HG02938 (cell line): Measurements from ENCODE around the gene NOTCH1.

Source experiments
- ATAC-seq: cut with Tn5 transposase; IDR thresholded peaks from one replicate; pipeline ENCODE4 v1.9.1; 2021; ENCODE audit warnings: mild to moderate bottlenecking, moderate library complexity; ENCODE audit not compliant: unreplicated experiment

The NOTCH1 gene

GRCh38 chr9:136546697-136547501 lies 1.1 kb upstream of the NOTCH1 start:
- ATAC-seq, result no peak

- no peak for ATAC-seq
These were observed 220 bp downstream of the NOTCH1 start for GRCh38 chr9:136545692-136545964.

DNA sequence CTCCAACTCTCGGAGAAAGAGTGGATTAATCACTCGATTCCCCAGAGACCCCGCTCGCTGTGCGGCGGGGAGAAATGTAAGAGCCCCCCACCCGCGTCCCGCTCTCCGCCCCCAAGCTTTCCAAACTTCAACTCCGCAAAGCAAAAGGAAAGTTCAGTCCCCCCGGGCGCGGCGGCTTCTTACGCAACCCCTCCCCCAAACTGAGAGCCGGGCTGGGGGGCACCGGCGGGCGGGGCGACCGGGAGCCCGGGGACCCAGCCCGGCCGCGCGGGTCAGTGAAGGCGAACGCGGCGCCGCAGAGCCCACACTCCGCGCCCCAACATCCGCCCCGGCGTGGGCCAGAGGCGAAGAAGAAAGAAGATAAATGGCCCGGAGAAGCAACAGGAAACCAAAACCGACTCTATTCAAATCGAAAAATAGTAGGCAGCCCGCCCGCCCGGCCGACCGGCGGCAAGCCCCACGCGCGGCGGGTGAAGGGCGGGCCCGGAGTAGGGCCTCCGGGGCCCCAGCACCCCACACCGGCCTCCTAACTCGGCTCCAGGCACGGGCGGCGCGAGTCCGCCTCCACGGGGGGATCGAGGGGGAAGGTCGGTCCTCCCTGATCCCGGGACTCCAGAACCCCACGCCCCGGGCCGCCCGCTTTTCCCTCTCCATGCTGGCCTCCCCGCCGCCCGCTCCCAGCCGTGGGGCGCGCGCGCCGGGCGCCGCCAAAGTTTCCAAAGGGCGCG lies 720 bp downstream of the NOTCH1 start:
- peak; percentile 21 for ATAC-seq

GRCh38 chr9:136544548-136544963 lies 1.3 kb downstream of the NOTCH1 start:
- ATAC-seq, result no peak

GRCh38 chr9:136543830-136544547 lies 1.9 kb downstream of the NOTCH1 start:
- ATAC-seq, result no peak

GRCh38 chr9:136543280-136543679 lies 2.6 kb downstream of the NOTCH1 start:
- ATAC-seq, result no peak

DNA sequence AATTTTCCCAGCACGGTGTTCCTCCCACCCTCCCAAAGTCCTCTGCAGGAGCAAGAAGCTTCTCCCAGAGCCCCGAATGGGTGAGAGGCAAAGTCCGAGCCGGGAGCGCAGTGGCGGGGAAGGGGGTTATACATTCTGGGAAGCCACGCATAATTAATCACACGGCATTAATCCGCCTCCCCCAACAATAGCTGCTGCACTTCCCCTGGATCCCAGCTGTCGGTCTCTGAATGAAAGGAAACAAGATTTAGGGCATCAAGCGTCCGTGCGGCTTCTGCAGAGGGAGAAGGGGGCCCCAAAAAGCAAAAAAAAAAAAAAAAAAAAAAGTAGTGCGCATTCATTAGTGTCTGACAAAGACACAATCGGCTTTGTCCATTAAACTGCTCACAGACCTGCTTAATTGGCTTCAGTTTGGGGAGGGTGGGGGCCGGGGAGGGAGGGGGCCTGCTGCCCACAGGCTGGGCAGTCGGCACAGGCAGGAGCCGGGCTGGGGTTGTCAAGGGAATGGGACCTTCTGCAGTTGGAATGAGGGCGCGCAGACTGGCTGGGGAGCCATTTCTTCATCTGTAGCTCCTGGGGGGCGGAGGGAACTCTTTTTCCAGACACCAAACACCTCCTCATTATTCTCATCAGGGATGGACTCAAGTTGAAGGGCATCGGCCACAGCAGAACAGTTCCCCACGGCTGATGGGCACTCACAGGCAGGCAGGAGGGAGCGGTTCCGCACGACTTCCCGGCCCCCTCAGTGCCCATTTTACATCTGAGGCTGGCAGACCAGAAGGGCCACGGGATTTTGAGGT lies 3.4 kb downstream of the NOTCH1 start:
- ATAC-seq, result no peak

DNA sequence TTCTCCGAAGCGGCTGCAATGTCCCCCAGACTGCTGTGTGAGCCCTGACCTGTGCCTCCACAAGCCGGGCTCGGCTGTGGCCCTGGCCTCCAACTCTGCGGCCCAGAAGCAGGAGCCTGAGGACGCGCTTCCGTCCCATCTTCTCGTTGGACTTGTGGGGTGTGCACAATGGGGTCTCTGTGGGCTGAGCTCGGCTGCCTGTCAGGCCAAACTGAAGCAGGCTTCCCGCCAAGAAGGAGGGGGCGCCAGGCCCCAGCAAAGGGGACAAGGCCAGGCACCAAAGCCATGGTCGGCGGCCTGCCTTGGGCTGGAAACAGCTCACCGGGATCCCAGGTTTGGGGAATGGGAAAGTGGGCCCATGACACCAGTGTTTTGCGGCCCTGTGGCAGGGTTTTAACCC lies 4.1 kb downstream of the NOTCH1 start:
- ATAC-seq, result no peak

DNA sequence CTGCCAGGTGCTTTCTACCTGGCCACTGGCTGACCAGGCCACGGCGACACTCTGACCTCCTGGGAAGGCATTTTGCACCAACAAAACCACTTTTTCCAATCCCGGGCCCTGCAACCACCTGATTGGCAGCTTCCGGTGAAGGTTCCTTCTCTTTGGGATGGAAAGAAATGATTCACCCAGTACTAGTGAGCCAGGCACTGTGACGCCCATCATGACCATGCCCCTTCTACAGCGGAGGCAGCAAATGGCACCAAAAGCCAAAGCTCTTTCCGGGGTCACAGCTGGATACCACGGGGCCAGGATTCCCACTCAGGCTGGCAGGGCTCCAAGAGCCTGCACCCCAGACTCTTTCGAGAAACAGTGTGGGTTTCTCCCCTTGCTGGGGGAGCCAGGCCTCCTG lies 4.7 kb downstream of the NOTCH1 start:
- ATAC-seq, result no peak

GRCh38 chr9:136539427-136540421 lies 6.1 kb downstream of the NOTCH1 start:
- ATAC-seq, result peak; percentile 47

DNA sequence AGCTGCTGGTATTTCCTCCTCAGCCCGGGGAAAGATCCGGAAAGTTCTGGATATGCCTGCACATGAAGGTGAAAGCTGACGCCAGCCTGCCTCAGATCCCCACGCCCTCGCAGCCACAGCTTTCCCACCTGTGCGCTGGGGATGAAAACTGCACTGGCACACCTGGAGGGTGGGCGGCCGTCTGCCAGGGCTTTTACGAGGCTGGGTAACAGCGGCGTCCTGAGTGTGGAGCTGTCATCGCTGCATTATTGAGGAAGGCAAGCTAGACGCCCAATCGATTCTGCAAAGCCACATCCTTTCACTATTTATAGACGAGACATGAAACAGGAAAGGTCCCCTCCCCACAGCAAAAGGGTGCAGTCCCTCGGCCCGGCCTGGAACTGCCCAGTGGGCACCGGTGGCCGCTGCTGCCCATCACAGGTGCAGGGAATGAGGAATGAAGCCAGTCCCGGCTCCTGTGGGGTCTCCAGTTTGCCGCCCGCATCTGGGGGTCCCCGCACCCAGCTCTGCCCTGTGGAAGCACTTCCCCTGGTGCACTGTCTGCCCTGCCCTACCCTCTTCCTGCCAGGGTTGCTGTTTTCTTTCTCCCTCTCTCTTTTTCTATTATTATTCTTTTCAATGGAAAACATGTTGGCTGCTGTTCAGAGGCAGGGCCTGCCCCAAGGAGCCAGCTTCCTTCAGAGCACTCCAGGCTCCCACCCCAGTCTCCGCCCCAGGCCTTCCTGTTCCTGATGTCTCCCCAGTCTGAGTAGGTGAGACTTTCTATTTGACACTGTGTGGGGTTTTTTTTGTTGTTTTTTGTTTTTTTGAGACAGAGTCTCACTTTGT lies 7.0 kb downstream of the NOTCH1 start:
- ATAC-seq, result no peak

GRCh38 chr9:136537896-136538598 lies 7.8 kb downstream of the NOTCH1 start:
- no peak for ATAC-seq

- ATAC-seq, result no peak
These were observed 8.4 kb downstream of the NOTCH1 start for GRCh38 chr9:136537411-136537810.

GRCh38 chr9:136536721-136537241 lies 9.1 kb downstream of the NOTCH1 start:
- no peak for ATAC-seq

- no peak for ATAC-seq
These were observed 9.7 kb downstream of the NOTCH1 start for GRCh38 chr9:136536051-136536720.

GRCh38 chr9:136535070-136535469 lies 10.8 kb downstream of the NOTCH1 start:
- ATAC-seq, result no peak

- ATAC-seq, result no peak
These were observed 11.5 kb downstream of the NOTCH1 start for GRCh38 chr9:136534366-136534765.

DNA sequence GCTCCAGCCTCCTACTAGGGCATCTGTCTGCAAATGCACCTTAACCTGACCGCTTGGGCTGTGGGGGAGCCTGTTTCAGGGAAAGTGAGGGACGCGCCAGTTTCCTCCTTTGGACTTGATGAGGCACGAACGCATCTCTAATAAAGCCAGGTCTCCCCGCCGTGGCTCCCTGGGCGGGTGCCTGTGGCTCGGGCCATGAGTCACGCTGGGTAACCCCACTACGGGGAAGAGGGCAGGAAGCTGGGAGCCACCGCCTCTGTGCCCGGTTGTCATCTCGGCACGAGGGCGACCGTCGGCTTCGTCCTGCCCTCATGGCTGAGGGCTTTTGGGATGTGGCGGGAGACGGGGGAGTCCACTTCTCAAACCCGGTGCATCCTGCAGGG lies 12.1 kb downstream of the NOTCH1 start:
- no peak for ATAC-seq
